ENCODE data around the gene ACTL6B.

ACTL6B gene

GRCh38 chr7:100678291-100678984 lies 22.2 kb upstream of the ACTL6B start:
- no peak for TF ChIP-seq CTCF (IDR thresholded peaks at IDR 0.05; ENCODE audit: low read depth, low read length)
- no peak for DNase-seq (ENCODE audit: extremely low read depth, low read depth)

- TF ChIP-seq CTCF (IDR thresholded peaks at IDR 0.05; ENCODE audit: low read depth, low read length) = no peak
- DNase-seq (ENCODE audit: extremely low read depth, low read depth) = no peak
Measured at GRCh38 chr7:100677308-100678267, 21.3 kb upstream of the ACTL6B start.

- no peak for TF ChIP-seq CTCF (IDR thresholded peaks at IDR 0.05; ENCODE audit: low read depth, low read length)
- no peak for DNase-seq (ENCODE audit: extremely low read depth, low read depth)
Measured at GRCh38 chr7:100676501-100677306, 20.5 kb upstream of the ACTL6B start.

- peak; percentile 31 for DNase-seq (ENCODE audit: extremely low read depth, low read depth)
- TF ChIP-seq CTCF (IDR thresholded peaks at IDR 0.05; ENCODE audit: low read depth, low read length) = no peak
Measured at GRCh38 chr7:100675581-100676350, 19.5 kb upstream of the ACTL6B start.

- no peak for TF ChIP-seq CTCF (IDR thresholded peaks at IDR 0.05; ENCODE audit: low read depth, low read length)
- DNase-seq (ENCODE audit: extremely low read depth, low read depth) = no peak
Measured at GRCh38 chr7:100675105-100675451, 18.8 kb upstream of the ACTL6B start.

GRCh38 chr7:100674411-100675104 lies 18.3 kb upstream of the ACTL6B start:
- TF ChIP-seq CTCF (IDR thresholded peaks at IDR 0.05; ENCODE audit: low read depth, low read length) = no peak
- no peak for DNase-seq (ENCODE audit: extremely low read depth, low read depth)

All from AG09319 (cell line).